ENCODE measurements around the gene ZBTB17. TPM values are rescaled to one million over a fixed set of nuclear protein-coding genes. Genes with fewer than 3 reads are reported as not detected.
A peak's percentile ranks its signal among the peaks of the same experiment; 100 is the strongest.

Gene ZBTB17
- total RNA-seq, 1 donor from 2014 or later = 38.5 TPM

- H3K4me1 ChIP-seq = peaks cover 66% of the 10 kb centered on the region
- no peaks in the 10 kb centered on the region for H3K9me3 ChIP-seq
- no peaks in the 10 kb centered on the region for H3K27me3 ChIP-seq
- H3K4me3 ChIP-seq = no peak overlapping the region
- peak overlapping the region; percentile 94 for H3K27ac ChIP-seq
- TF ChIP-seq POLR2AphosphoS5 (IDR thresholded peaks at IDR 0.05; ENCODE audit: insufficient read depth in 1 of 2, low read depth in 1 of 2) (peak; percentile 32 to 61), CTCF (IDR thresholded peaks at IDR 0.05) (no peak), POLR2A (IDR thresholded peaks at IDR 0.05) (no peak)
- intact Hi-C loops (cut with DNase I) = no loop called here
- DNase-seq (ENCODE audit: extremely low spot score in 2 of 2) = no peak
- H3K36me3 ChIP-seq = no peaks in the 10 kb centered on the region
These were observed 38.9 kb upstream of the ZBTB17 start for GRCh38 chr1:16014509-16015482.

GRCh38 chr1:16013908-16014258 lies 38.0 kb upstream of the ZBTB17 start:
- no peak for DNase-seq (ENCODE audit: extremely low spot score in 2 of 2)
- peak overlapping the region; percentile 94 for H3K27ac ChIP-seq
- peak overlapping the region in 1 of 2 donors; percentile 38 for H3K4me3 ChIP-seq
- H3K9me3 ChIP-seq = no peaks in the 10 kb centered on the region
- TF ChIP-seq CTCF (IDR thresholded peaks at IDR 0.05) (no peak), POLR2AphosphoS5 (IDR thresholded peaks at IDR 0.05; ENCODE audit: insufficient read depth in 1 of 2, low read depth in 1 of 2) (no peak), POLR2A (IDR thresholded peaks at IDR 0.05) (no peak)
- H3K4me1 ChIP-seq = peaks cover 59% of the 10 kb centered on the region
- H3K27me3 ChIP-seq = no peaks in the 10 kb centered on the region
- no peaks in the 10 kb centered on the region for H3K36me3 ChIP-seq
- intact Hi-C loops (cut with DNase I) = no loop called here

GRCh38 chr1:16013220-16013907 lies 37.5 kb upstream of the ZBTB17 start:
- H3K4me1 ChIP-seq = peaks cover 54% of the 10 kb centered on the region

GRCh38 chr1:16012590-16013219 lies 36.8 kb upstream of the ZBTB17 start:
- H3K9me3 ChIP-seq = no peaks in the 10 kb centered on the region
- H3K27me3 ChIP-seq = no peaks in the 10 kb centered on the region
- H3K4me1 ChIP-seq = peaks cover 47% of the 10 kb centered on the region
- peak overlapping the region; percentile 38 to 40 for H3K4me3 ChIP-seq
- H3K36me3 ChIP-seq = no peaks in the 10 kb centered on the region
- DNase-seq (ENCODE audit: extremely low spot score in 2 of 2) = no peak
- intact Hi-C loops (cut with DNase I) = no loop called here
- peak overlapping the region; percentile 94 for H3K27ac ChIP-seq
- TF ChIP-seq POLR2AphosphoS5 (IDR thresholded peaks at IDR 0.05; ENCODE audit: insufficient read depth in 1 of 2, low read depth in 1 of 2) = no peak
- TF ChIP-seq POLR2A (IDR thresholded peaks at IDR 0.05) = no peak
- no peak for TF ChIP-seq CTCF (IDR thresholded peaks at IDR 0.05)

More at GRCh38 chr1:16013220-16013907, 37.5 kb upstream of the ZBTB17 start:
- peak overlapping the region; percentile 94 for H3K27ac ChIP-seq
- no peak for DNase-seq (ENCODE audit: extremely low spot score in 2 of 2)
- H3K36me3 ChIP-seq = no peaks in the 10 kb centered on the region
- no peaks in the 10 kb centered on the region for H3K27me3 ChIP-seq
- H3K9me3 ChIP-seq = no peaks in the 10 kb centered on the region
- TF ChIP-seq POLR2AphosphoS5 (IDR thresholded peaks at IDR 0.05; ENCODE audit: insufficient read depth in 1 of 2, low read depth in 1 of 2) = peak in 1 of 2 donors; percentile 76
- no peak for TF ChIP-seq POLR2A (IDR thresholded peaks at IDR 0.05)
- intact Hi-C loops (cut with DNase I) = no loop called here
- H3K4me3 ChIP-seq = peak overlapping the region; percentile 38 to 40

- Histone ChIP-seq H3K4me3 (no peak overlapping the region), H3K27me3 (no peaks in the 10 kb centered on the region), H3K4me1 (peaks cover 41% of the 10 kb centered on the region), H3K9me3 (no peaks in the 10 kb centered on the region), H3K27ac (peak overlapping the region; percentile 94), H3K36me3 (no peaks in the 10 kb centered on the region)
- TF ChIP-seq CTCF (IDR thresholded peaks at IDR 0.05) (no peak), POLR2AphosphoS5 (IDR thresholded peaks at IDR 0.05; ENCODE audit: insufficient read depth in 1 of 2, low read depth in 1 of 2) (no peak), POLR2A (IDR thresholded peaks at IDR 0.05) (no peak)
- DNase-seq (ENCODE audit: extremely low spot score in 2 of 2) = no peak
- intact Hi-C loops (cut with DNase I) = no loop called here
These were observed 36.2 kb upstream of the ZBTB17 start for GRCh38 chr1:16011936-16012589.
